ENCODE measurements around the gene MYCN.
"Not testable (repeated sequence)": the region's sequence is repeated elsewhere in the genome, so short reads cannot be mapped to it uniquely, and the experiment has no call there.

Gene MYCN

GRCh38 chr2:15956751-15957736 is 16.7 kb downstream of the MYCN start:
- in situ Hi-C loops (cut with HindIII; ENCODE audit: low sequenced_read_pairs): no loop called here

DNA sequence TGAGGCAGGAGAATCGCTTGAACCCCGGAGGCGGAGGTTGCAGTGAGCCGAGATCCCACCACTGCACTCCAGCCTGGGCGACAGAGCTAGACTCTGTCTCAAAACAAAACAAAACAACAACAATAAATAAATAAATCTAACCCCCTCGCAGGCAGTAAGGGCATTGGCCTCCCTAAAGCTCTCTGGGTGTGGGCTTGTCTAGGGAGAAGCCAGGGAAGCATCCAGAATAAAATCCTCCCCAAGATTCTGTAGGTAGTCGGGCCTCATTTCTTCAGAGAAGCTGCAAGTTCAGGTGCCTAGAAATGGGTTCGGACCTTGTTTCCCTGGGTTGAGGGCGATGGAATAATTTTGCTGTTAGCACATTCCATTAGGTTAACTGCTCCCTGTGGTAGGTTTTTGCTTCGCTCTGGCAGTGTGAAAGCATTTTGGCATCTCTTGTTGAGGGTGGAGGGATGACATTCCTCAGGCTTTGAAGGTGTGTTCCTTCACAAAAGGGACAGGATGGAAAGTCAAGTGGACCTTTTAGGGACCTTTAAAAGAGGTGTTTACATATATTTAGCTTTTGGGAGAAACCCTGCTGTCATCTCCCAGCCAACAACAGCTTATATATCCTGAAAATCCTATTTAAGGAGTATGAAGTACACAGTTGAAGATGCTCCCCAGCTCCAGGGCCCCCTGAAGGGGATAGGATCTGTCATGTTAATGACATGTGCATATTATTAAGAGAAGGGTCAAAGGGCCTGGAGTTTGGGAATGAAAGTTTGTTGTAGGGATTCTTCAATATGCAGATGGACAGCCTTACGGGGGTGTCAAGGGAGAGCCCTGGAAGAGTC is 17.7 kb downstream of the MYCN start:
- in situ Hi-C loops (cut with HindIII; ENCODE audit: low sequenced_read_pairs): no loop called here

DNA sequence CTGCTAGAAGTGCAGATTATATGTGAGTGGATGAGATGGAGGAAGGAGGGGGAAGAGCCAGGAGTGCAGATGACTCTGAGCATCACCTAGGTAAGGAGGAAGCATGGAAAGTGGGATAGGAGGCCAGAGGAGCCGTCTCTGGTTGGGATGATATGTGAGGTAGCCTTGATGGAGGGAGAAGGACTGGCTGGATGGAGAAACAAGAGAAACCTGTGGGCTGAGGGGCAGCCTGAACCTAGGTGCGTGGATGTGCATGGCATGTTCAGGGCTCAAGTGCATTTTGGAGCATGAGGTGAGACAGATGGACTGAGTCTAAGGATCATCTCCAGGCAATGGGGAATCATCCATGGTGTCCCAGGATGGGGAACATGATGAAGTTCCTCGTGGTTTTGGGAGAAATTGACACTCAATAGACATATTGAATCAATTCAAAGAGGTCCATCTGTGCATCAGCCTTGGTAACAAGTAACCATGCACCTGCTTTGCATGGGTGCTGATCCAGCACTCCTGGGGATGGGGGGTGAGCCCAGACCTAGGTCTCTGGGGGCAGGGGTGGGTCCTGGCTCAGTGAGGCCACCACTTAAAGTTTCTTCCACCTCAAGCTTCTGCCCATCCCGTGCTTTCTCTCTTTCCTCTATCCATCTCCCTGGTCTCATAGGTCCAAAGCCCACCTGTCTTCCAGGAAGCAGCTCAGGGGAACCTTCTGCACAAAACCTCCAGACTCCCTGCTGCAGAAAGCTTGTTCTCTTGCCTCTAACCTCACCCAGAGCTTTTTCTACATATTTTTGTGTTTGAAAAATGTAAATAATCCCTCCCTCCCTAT is 19.2 kb downstream of the MYCN start:
- in situ Hi-C loops (cut with HindIII; ENCODE audit: low sequenced_read_pairs): no loop called here

DNA sequence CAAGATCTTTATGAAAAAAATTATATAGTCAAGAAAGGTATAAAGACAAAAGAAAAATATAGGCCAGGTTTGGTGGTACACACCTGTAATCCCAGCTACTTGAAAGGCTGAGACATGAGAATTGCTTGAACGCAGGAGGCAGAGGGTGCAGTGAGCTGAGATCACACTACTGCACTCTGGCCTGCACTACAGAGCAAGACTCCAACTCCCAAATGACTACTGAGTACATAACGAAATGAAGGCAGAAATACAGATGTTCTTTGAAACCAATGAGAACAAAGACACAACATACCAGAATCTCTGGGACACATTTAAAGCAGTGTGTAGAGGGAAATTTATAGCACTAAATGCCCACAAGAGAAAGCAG is 19.8 kb downstream of the MYCN start:
- in situ Hi-C loops (cut with HindIII; ENCODE audit: low sequenced_read_pairs): not testable (repeated sequence)

GRCh38 chr2:15963109-15963976 is 23.0 kb downstream of the MYCN start:
- in situ Hi-C loops (cut with HindIII; ENCODE audit: low sequenced_read_pairs): not testable (repeated sequence)

- in situ Hi-C loops (cut with HindIII; ENCODE audit: low sequenced_read_pairs): no loop called here
Observed at GRCh38 chr2:15963977-15964670, 23.8 kb downstream of the MYCN start.

GRCh38 chr2:15964936-15965563 is 24.7 kb downstream of the MYCN start:
- in situ Hi-C loops (cut with HindIII; ENCODE audit: low sequenced_read_pairs): no loop called here

- in situ Hi-C loops (cut with HindIII; ENCODE audit: low sequenced_read_pairs): no loop called here
Observed at GRCh38 chr2:15965564-15966019, 25.2 kb downstream of the MYCN start.

DNA sequence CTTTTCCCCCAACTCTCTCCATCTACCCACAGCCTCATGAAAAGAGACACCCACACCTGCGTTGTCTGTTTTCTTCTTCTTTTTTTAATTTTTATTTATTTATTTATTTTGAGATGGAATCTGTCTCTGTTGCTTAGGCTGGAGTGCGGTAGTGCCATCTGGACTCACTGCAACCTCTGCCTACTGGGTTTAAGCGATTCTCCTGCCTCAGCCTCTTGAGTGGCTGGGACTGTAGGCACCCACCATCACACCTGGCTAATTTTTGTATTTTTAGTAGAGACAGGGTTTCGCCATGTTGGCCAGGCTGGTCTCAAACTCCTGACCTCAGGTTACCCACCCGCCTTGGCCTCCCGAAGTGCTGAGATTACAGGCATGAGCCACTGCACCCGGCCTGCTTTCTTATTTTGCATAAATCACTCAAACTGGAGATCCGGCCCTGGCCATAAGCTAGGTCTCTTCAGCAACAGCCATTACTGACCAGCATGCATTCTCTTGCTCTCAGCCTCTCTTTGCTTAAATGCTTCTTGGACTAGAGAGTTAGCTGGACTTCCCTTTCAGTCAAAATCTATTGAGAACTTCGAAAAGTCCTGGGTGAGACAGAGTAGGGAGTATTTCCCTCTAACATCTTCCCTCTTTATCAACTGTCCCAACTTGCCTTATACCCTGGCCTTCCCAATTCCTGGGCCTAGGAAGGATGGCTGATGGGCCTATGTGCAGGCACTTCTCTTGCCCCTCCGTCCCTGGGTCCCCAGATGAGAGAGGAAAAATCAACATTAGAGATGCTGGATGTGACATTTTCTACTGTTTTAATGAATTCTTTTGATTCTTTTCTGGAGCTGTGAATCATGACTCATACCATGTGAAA is 27.3 kb downstream of the MYCN start:
- in situ Hi-C loops (cut with HindIII; ENCODE audit: low sequenced_read_pairs): no loop called here

DNA sequence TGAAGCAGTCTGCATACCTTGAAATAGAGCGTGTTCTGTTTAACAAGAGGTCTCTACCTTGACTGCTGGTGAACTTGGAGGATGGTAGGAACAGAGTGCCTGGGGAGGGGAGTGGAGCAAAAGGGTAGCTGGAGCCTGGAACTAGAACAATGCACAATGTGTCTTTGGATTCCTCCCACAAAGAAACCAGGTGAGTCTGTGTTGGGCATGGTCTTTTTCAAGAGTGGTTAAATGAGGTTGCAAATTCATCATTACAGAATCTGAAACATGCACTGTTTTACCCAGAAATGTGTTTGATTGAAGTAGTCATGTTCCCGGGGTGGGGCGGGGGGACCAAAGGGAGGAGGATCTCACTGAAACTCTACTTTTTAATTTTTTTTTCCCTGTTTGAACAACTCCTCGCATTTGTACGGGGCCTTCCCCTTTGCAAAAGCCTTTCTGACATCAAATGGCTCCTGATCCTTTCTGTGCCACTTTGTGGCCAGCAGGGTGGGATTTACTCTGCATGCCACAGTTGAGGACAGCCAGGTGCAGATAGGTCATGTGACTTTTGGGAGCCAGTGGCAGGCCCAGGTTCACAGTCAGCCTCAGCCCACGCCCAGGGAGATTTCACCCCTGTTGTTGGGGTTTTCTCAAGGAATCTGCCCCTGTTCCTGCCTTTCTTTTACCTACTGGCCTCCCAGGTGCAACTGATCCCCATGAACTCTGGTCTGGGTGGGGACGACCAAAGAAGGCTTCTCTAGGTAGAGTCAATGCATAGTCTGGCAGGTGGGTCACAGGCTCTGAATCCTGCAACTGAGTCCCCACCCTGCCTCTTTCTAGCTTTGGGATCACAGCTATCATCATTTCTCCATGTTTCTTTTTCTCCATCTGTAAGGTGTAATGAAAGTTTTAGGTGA is 28.2 kb downstream of the MYCN start:
- in situ Hi-C loops (cut with HindIII; ENCODE audit: low sequenced_read_pairs): no loop called here

DNA sequence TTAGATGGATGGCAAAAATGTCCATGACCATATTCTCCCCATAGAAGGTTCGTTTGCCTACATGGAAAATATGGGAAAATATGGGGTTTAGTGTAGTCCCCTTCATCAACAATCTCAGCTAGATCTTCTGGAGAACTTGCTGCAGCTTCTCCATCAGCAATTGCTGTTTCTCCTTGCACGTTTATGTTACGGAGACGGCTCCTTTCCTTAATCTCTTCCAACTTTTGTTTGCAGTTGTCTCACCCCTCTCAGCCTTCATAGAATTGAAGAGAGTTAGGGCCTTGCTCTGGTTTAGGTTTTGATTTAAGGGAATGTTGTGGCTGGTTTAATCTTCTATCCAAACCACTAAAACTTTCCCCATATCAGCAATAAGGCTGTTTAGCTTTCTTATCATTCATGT is 28.9 kb downstream of the MYCN start:
- in situ Hi-C loops (cut with HindIII; ENCODE audit: low sequenced_read_pairs): no loop called here

DNA sequence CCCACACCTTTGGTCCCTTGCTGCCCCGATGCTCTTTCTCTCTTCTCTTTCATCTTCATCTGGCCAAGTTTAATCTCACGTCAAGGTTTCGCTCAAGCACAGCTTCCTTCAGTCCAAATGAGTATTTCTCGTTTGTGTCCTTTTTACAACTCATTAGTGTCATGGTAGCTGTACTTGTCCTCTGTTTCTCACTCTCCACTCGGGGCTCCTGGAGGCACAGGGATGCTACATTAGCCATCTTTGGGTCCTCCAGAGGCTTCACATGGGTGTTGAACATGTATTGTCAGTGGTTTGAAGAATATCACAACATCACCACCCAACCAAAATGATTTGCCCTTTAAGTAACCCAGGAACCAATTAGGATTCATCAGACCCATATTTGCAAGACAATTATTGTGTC is 30.4 kb downstream of the MYCN start:
- in situ Hi-C loops (cut with HindIII; ENCODE audit: low sequenced_read_pairs): no loop called here

- in situ Hi-C loops (cut with HindIII; ENCODE audit: low sequenced_read_pairs): no loop called here
Observed at GRCh38 chr2:15971351-15971750, 31.0 kb downstream of the MYCN start.

DNA sequence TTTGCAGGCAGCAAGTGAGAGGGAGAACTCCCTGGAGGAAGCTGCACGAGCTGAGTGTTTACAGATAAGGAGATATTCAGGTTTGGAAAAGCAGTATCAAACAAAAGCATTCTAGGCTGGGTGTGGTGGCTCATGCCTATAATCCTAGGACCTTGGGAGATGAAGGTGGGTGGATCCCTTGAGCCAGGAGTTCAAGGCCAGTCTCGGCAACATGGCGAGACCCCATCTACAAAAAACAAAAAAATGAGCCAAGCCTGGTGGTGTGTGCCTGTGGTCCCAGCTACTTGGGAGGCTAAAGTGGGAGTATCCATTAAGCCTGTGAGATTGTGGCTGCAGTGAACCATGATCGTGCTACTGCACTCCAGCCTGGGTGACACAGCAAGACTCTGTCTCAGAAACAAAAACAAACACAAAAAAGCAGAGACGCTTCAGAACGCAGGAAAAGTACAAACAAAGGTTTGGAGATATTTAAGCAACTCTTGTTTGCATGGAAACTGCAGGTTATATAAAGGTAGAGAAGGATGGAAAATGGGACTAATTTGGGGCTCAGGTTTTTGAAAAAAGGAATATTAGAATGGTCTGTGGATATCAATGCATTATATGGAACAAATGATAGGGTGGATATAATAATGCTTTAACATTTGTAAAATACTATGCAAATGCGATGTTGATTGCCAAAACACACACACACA is 31.6 kb downstream of the MYCN start:
- in situ Hi-C loops (cut with HindIII; ENCODE audit: low sequenced_read_pairs): no loop called here

GRCh38 chr2:15973481-15974401 is 33.4 kb downstream of the MYCN start:
- in situ Hi-C loops (cut with HindIII; ENCODE audit: low sequenced_read_pairs): no loop called here
